HG03342 (cell line): ENCODE measurements around the gene TMEM161A.
"Not testable (repeated sequence)": the region's sequence is repeated elsewhere in the genome, so short reads cannot be mapped to it uniquely, and the experiment has no call there.

Experiments
- ATAC-seq: cut with Tn5 transposase; IDR thresholded peaks from one replicate; pipeline ENCODE4 v1.9.1; 2021; ENCODE audit warnings: mild to moderate bottlenecking, moderate library complexity; ENCODE audit not compliant: unreplicated experiment

The TMEM161A gene

GRCh38 chr19:19138109-19138981 is at the start of gene TMEM161A:
Gene TMEM161A (minus strand): TSS chr19:19138478. CDS start chr19:19138428, 50 bp downstream.
- peak; percentile 98 for ATAC-seq

- ATAC-seq: no peak
These were observed 48.5 kb upstream of the TMEM161A start for GRCh38 chr19:19186742-19187141.

GRCh38 chr19:19185853-19186740 is 47.8 kb upstream of the TMEM161A start:
- ATAC-seq: no peak

GRCh38 chr19:19181488-19181998 is 43.3 kb upstream of the TMEM161A start:
- no peak for ATAC-seq

- no peak for ATAC-seq
These were observed 41.5 kb upstream of the TMEM161A start for GRCh38 chr19:19179548-19180441.

- ATAC-seq: no peak
These were observed 38.7 kb upstream of the TMEM161A start for GRCh38 chr19:19176950-19177349.

GRCh38 chr19:19173243-19173642 is 35.0 kb upstream of the TMEM161A start:
- ATAC-seq: not testable (repeated sequence)

- ATAC-seq: no peak
These were observed 33.7 kb upstream of the TMEM161A start for GRCh38 chr19:19171821-19172532.

GRCh38 chr19:19170873-19171672 is 32.8 kb upstream of the TMEM161A start:
- no peak for ATAC-seq

GRCh38 chr19:19170053-19170872 is 32.0 kb upstream of the TMEM161A start, which contains the start of gene MEF2B:
Gene MEF2B (minus strand): TSS chr19:19170263. CDS start chr19:19150735, 19,528 bp downstream.
- ATAC-seq: peak; percentile 80

- ATAC-seq: peak; percentile 24
These were observed 31.2 kb upstream of the TMEM161A start for GRCh38 chr19:19169236-19170052.

GRCh38 chr19:19167612-19168011 is 29.3 kb upstream of the TMEM161A start:
- ATAC-seq: no peak

- no peak for ATAC-seq
These were observed 27.1 kb upstream of the TMEM161A start for GRCh38 chr19:19165396-19165795.

- ATAC-seq: no peak
These were observed 24.2 kb upstream of the TMEM161A start for GRCh38 chr19:19162495-19162894.

- no peak for ATAC-seq
These were observed 22.3 kb upstream of the TMEM161A start for GRCh38 chr19:19160461-19161035.

- no peak for ATAC-seq
These were observed 21.3 kb upstream of the TMEM161A start for GRCh38 chr19:19159534-19159933.

- no peak for ATAC-seq
These were observed 19.5 kb upstream of the TMEM161A start for GRCh38 chr19:19157808-19158207.
